HS-27A (cell line): ENCODE measurements around the gene TMEM181.
"Not testable (repeated sequence)": the region's sequence is repeated elsewhere in the genome, so short reads cannot be mapped to it uniquely, and the experiment has no call there.

Source experiments
- DNase-seq: peaks from one replicate; pipeline ENCODE4 v3.0.0-alpha.2; 2012; ENCODE audit warnings: low read depth, missing footprints

TMEM181 gene

DNA sequence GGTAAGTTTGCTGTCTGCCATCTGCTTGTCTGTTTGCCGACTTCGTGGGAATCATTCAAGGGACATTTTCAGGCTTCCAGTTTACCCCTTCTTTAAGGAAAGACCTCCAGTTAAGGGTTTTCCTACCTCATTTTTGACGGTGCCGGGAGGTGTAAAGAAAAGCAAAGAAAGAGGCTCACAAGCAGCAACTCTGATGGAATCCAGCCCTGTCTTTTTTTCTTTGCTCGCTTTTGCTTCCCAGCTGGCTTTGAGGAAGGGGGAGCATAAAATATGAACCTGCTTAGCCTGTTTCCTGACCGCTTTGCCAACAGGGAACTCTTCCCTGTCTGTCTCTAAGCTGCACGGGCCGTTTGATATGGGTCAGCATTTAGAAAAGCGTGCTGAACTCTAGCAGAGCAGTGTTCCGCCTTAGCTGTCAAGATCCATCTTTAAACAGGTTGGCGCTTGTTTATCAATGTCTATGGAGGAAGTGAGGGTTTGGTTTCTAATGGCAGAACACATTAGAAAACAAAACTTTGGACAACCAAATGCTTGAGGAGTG lies 103.8 kb downstream of the TMEM181 start:
- no peak for DNase-seq

DNA sequence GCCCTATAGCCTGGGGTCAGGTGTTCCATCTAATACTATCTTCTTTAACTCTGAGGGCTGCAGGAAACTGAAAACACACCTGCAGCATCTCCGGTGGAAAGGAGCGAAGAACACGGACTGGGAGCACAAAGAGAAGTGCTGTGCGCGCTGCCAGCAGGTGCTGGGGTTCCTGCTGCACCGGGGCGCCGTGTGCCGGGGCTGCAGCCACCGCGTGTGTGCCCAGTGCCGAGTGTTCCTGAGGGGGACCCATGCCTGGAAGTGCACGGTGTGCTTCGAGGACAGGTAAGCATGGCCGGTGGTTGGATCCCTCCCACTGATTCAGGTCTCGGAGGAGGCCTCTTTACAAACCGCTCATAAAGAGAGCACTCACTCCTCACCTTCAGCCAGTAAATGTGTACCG lies 105.4 kb downstream of the TMEM181 start:
- DNase-seq, result no peak

GRCh38 chr6:158666628-158667359 lies 106.9 kb downstream of the TMEM181 start:
- DNase-seq, result no peak

DNA sequence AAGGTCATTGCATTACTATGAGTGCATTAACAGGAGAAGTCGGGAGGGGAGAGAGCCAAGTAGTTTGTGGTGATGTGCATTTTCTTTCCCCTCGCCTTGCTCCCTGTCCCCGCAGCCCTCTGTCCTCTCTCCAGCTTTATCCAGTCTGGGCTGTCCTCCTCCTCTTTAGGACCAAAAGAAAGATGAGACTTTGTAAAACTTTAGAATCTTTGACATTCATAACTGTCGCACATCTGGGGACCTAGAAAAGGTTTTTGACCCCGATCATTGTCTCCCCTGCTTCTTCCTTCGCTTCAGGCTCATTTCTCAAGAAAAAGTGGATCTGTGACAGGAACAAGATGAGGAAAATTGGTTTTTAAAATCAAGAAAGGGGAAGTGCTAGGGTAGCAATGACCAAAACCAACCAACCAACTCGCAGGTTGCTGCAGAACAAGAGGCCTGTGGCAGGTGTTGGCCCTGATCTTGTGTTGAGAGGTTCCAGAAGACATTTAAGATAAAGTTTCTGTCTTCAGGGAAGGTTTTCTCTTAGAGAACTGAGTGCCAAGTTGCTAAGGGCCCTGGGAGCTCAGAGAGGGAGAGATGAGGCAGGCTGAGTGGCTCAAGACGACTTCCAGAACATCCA lies 107.6 kb downstream of the TMEM181 start:
- no peak for DNase-seq

DNA sequence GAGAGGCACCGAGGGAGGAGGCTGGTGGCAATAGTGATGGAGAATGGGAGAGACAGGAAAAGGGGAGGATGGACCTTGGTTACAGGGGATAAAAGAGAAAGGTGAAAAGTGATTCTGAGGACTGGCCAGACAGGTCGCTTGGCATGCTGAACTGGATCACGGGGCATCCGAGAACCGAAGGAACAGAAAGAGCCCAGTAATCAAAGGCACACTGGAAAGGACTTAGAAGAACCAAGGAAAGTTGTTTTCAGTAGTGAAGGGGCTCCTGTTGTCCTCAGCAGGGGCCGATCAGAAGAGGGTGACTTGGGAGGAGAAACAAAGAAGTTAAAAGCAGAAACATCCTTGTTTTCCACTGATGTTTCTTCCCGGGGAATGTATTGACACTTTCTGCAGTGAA lies 108.8 kb downstream of the TMEM181 start:
- no peak for DNase-seq

DNA sequence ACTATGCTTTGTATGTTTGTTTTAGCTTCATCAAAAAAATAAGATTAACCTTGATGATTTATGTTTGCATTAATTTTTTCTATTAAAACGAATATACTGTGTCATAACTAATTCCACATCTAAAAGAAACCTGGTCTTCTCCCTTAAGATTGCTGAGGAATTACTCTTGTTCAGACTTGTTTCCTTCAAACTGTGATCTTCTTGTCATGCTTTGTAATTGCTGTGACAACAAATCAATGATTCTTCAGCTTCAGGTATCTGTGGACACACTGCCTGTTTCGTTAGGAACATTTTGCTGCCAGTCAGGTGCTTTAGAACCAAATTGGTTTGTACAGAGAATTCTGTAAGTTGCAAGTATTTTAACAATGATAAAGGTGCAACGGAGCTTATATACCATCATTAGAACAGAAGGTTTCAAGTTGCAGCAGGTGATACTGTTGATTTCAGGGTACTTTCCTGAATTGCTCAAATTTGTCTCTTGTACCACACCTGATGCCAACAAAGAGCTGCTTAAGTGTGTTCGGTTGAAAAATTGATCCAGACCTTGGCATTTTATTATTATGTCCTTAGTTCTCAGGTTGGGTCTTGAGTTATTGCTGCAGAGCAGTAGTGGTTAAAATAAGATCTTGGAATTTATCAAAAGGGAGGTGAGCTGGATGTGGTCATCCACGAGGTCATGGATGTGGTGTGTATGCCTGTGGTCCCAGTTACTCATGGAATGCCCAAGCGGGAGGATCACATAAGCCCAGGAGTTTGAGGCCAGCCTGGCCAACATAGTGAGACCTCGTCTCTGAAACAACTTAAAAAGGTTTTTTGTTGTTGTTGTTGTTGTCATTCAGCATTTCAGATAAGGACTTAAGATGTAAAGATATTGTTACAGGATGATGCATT lies 109.5 kb downstream of the TMEM181 start:
- DNase-seq, result no peak

GRCh38 chr6:158672119-158672518 lies 112.2 kb downstream of the TMEM181 start:
- not testable (repeated sequence) for DNase-seq

DNA sequence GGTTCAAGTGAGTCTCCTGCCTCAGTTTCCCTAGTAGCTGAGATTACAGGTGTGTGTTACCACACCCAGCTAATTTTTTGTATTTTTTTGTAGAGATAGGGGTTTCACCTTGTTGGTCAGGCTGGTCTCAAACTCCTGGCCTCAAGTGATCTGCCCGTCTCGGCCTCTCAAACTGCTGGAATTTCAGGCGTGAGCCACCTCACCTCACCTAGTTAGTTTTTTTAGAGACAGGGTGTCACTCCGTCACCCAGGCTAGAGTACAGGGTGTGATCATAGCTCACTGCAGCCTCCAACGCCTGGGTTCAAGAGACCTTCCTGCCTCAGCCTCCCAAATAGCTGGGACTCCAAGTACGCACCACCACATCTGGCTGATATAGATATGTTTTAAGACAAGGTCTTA lies 112.8 kb downstream of the TMEM181 start:
- no peak for DNase-seq

GRCh38 chr6:158674342-158675131 lies 114.6 kb downstream of the TMEM181 start:
- no peak for DNase-seq

DNA sequence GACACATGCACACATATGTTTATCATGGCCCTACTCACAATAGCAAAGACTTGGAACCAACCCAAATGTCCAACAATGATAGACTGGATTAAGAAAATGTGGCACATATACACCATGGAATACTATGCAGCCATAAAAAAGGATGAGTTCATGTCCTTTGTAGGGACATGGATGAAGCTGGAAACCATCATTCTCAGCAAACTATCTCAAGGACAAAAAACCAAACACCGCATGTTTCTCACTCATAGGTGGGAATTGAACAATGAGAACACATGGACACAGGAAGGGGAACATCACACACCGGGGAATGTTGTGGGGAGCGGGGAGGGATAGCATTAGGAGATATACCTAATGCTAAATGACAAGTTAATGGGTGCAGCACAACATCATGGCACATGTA lies 117.2 kb downstream of the TMEM181 start:
- DNase-seq, result not testable (repeated sequence)

DNA sequence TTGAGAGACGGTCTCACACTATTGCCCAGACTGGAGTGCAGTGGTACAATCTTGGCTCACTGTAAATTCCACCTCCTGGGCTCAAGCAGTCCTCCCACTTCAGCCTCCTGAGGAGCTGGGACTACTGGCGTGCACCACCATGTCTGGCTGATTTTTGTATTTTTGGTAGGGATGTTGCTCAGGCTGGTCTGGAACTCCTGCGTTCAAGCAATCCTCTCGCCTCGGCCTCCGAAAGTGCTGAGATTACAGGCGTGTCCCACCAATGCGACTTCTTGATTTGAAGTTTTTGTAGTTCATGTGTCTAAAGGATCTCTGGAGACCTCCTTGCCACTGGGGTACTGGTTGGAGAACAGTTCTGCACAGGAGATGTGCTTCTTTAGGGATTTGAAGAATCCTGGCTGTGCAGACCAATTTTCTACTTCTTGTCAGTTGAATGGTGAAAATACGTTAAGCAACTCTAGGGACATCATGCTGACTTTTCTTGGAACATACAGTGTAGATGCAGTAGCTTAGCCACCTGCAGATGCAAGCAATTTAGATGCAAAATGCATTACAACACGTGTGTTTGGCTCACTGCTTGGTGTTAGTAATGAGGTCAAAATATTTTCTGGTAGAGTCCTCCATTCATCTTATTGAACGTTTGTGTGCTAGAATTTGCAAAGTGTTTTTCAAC lies 118.2 kb downstream of the TMEM181 start:
- no peak for DNase-seq

- DNase-seq, result no peak
Measured at GRCh38 chr6:158680015-158680414, 120.1 kb downstream of the TMEM181 start.

DNA sequence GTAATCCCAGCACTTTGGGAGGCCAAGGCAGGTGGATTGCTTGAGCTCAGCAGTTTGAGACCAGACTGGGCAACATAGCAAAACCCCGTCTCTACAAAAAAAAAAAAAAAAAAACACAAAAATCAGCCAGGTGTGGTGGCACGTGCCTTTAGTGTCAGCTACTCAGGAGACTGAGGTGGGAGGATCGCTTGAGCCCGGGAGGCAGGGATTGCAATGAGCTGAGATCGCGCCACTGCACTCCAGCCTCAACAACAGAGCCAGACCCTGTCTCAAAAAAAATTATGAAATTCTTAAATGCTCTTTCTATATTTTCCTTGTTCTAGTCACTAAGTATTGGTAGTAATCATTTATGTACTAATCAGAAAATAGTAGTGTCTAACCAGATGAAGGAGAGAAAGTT lies 120.6 kb downstream of the TMEM181 start:
- no peak for DNase-seq

DNA sequence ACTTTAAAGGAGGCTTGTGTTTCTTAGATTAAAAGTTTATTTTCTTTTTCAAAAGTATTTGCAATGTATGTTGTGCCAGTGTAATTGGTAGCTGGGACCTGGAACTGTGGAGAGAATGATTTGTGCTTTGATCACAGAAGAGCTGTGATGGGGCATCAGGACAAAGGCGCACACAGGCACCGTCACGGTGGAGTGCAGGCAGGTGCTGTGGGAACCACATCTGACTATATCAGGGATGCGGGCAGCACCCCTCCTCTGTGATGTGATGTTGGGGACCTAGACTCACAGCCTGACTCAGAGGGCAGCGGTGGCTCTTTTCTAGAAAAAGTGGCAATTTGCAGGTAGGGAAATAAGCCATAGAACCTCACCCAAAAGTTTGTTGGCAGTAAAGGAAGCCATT lies 124.4 kb downstream of the TMEM181 start:
- DNase-seq, result no peak

GRCh38 chr6:158684745-158685324 lies 124.9 kb downstream of the TMEM181 start:
- no peak for DNase-seq
